Measurements from ENCODE around the gene ZPBP.
A peak's percentile ranks its signal among the peaks of the same experiment; 100 is the strongest.

GRCh38 chr7:50092579-50093491 lies at the start of gene ZPBP:
- TF ChIP-seq CTCF (IDR thresholded peaks at IDR 0.05; ENCODE audit: borderline replicate concordance, extremely low read depth, low read length, poor library complexity, severe bottlenecking) (peak; percentile 86), EZH2 (IDR thresholded peaks at IDR 0.05; ENCODE audit: borderline replicate concordance, low read depth, low read length, severe bottlenecking) (no peak)

Data from DND-41 (cell line).